NCI-H345 (cell line): ENCODE measurements around the gene PLEKHH2.

ENCODE experiments used
- DNase-seq: peaks from one replicate; lab custom pipeline; 2025; lab: John Stamatoyannopoulos, UW

PLEKHH2 gene

DNA sequence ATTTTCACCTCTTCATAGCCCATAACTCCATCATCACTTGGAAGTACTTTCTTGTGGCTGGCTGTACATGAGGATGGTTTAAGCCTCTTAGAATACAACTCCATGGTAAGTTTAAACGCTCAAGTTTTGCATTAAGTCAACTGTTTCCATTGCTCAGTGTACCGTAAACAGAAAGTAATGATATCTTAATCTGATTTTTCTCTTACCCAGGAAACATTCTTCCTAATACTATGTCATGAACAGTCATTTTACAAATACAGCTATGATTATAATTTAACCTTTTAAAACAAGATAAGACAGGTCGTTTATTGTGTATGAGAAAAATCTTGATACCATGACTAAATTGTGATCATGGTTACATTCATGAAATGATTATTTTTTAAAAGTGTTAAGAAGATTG is 125.2 kb downstream of the PLEKHH2 start:
- no peak for DNase-seq

DNA sequence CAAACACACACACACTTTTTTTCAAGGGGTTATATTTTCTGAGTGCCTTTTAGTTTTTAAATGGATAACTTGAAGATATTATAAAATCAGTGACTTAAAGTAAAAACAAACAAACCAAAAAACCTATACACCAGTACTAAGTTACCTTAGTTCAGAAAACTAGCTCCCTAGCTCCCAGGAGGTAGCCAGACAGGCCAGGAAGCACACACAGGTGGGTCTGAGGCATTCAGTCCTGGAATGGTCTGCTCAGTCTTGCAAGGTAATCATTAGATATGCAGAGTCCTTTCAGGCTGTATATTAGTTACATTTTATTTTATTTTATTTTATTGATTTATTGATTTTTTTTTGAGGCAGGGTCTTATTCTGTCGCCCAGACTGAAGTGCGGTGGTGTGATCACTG is 126.0 kb downstream of the PLEKHH2 start:
- no peak for DNase-seq

DNA sequence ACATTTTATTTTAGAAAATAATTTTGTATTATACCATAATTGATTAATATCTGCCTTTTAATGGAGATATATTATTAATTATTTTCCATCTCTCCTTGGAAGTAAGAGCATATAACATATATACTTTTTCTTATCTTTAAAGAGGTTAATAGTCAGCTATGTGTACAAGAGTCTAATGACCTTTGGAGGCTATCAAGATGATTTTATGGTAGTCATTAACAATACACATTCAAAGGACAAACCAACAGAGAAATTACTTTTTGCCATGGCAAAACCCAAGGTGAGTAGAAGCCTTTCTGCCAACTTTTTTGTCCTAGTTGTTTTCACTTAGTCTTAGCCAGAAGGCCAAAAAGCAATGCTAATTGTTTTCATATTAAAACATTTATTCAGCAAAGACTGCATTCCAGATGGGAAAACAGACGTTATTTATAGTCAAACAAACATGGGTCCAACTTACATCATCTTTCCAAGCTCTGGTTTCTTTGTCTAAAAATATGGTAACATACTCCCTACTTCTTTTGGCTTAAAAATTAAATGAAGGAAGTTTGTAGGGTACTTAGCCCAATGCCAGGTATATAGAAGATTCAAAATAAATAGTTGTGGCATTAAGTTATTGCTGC is 127.1 kb downstream of the PLEKHH2 start:
- no peak for DNase-seq

DNA sequence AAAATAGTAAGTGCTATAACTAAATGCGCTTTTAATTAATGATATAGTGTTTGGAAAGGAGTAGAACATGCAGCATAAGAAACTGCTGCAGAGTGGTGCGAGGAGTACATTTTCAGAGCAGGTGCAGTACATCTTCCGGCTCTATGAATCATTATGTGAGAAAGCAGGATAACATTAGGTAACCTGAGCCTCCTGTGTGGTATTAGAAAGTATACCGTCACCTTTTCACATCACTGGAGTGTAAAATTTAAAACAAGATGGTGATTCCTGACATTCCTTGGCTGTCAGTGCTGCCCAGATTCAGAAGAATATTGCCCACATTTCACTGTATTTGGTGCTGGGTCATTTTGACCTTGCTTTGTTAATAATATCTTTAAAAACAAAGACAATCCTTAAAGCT is 128.9 kb downstream of the PLEKHH2 start:
- DNase-seq: no peak

DNA sequence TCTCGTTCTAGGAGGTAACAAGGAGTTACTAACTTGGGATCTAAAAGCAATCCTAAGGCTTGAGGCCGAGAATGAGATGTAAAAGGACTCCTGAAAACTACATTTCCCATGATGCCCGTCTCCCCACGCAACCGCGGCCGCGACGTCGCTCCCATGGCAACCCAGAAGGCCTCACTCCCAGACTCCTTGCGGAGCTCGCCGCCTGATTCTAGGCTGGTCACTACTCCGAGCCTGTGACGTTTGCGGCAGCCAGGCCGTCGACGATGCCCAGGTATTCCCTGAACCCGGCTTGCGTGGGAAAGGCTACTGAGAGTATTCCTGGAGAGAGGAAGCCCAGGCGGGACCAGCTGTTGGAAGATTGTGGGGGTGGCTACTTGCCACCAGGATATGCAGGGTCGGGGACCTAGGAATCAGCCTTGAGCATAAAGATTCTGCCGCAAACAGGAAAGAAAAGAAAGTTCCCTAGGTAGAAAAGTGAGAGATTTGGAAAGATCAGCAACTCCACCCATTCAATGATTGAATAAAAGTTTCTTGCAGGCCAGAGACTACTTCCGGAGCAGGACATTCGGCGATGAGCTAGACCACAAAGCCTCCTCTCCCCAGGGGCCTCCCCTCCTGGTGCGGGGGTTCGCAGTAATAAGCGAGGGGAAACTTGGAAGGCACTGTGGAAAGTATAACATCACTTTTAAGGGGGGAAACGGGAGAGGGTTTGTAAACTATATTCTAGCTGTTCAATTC is 137.0 kb downstream of the PLEKHH2 start, which contains the start of gene DYNC2LI1:
DYNC2LI1 (plus strand) TSS at position 164 of the 738 bp plus-strand sequence; CDS start at position 264, 100 bp downstream.
- DNase-seq: peak; percentile 91

DNA sequence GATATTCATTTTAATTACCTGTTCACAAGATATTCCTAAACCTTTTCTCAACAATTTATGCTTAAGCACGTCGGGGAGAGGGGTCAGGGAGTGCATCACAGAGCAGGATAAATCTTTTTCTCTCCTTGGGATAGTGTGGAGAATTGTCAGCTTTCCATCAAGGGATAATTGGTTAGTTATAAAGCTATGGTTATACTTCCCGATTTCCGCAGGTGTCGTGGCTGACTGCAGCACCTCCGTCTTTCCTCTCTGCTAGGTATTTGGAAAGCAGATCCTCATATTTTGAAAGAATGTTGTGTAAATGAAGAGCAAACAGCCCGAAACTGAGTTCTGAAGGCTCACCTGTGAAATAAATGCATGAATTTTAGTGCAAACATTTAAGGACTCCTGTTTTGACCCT is 137.6 kb downstream of the PLEKHH2 start:
- no peak for DNase-seq

DNA sequence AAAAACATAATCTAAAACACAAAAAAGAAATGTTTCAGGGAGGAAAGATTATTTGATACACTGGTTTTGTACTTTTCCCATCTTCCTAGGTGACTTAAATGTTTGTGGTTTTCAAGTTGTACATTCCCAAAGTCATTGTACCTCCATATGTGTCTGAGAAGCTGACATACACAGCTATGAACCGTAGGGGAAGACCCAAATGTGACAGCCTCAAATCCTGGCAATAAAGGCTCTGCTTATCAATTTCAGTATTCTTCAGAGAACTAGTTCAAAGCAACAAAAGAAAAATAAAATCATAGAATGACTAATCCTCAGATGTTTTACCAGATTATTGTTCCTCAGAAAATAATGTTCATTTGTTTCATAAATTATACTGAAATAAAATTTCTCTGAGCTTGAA is 139.3 kb downstream of the PLEKHH2 start:
- no peak for DNase-seq

DNA sequence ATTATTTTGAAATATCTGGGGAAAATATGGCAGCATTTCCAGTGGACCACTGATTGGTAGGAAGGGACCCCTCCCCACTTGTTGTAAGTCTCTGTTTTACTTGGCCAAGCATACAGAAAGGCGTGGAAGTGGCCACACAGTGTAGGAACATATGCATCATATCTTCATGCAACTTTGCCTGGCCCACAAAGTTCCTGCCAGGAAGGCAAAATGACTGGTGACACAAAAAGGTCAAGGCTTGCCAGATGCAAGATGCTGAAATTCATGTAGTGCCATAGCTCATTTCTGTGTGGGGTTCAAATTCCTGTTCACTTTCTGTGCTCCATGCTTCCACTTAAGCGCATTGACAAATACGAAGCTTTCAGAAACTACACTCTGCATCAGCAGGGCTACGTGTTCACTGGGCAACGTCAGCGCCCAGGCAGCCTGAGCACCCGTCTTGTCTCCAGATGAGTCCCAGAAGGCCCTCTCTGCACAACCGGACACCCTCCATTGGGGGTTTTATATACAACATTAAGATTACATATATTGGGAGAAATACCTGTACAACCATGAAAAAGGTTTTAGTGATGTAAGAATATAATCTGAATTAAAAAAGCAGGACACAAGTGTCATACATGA is 140.4 kb downstream of the PLEKHH2 start:
- no peak for DNase-seq

DNA sequence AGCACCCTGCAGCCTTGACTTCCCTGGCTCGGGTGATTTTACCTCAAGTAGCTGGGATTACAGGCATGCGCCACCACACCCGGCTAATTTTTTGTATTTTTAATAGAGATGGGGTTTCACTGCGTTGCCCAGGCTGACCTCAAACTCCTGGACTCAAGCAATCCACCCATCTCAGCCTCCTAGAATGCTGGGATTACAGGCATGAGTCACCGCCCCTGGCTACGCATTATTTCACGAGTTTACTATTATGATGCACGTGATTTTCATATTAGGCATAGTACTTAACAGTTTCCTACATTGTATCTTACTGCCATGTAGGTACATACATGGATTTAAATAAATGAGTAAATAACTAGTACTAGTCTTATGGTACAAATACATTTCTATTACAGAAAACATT is 141.2 kb downstream of the PLEKHH2 start:
- no peak for DNase-seq

DNA sequence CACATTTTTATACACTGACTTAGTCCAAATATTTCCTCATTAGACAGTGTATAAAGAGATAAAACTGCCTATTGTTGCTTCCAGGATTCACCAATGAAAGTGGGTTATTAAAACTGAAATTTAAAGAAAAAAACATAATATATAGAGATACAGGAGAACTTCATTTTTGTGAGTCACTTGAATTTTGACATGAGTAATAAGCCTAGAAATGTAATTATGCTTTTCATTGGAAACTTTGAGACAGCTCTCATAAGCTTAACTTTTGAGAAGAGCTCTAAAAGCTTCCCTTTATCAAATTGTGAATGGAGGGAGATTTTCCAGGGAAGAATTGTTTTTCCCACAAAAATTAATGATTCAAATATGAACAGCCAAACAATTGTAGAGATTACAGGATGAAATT is 150.8 kb downstream of the PLEKHH2 start:
- no peak for DNase-seq

DNA sequence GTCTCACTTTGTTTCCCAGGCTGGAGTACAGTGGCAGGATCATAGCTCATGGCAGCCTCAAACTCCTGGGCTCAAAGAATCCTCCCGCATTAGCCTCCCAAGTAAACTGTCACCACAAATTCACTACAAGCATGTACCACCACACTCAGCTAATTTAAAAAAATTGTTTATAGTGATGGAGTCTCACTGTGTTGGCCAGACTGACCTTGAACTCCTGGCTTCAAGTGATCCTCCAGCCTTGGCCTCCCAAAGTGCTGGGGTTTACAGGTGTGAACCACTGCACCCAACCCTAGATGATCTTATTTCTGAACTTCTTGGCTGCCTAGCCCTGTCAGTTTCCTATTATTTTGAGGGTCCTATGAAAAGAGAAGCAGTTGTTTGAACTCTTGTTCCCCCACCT is 151.6 kb downstream of the PLEKHH2 start:
- no peak for DNase-seq

DNA sequence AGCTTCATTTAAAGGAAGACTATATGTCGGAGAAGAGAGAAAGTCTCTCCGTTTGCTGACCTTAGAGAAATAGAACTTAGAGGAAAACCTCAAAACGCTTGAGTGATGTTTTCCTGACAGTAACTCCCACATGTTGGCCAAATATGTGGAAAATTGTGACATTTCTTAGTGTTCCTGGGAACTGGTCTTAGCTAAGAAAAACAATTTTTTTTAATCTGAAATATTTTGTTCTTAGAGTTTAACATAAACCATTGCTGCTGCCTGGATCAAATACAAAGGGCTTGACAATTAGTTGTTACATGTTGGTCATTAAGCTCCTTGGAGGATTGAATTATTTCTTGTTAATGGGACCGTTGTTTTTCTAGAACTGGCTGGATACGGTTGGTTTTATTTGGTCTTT is 153.1 kb downstream of the PLEKHH2 start:
- no peak for DNase-seq

DNA sequence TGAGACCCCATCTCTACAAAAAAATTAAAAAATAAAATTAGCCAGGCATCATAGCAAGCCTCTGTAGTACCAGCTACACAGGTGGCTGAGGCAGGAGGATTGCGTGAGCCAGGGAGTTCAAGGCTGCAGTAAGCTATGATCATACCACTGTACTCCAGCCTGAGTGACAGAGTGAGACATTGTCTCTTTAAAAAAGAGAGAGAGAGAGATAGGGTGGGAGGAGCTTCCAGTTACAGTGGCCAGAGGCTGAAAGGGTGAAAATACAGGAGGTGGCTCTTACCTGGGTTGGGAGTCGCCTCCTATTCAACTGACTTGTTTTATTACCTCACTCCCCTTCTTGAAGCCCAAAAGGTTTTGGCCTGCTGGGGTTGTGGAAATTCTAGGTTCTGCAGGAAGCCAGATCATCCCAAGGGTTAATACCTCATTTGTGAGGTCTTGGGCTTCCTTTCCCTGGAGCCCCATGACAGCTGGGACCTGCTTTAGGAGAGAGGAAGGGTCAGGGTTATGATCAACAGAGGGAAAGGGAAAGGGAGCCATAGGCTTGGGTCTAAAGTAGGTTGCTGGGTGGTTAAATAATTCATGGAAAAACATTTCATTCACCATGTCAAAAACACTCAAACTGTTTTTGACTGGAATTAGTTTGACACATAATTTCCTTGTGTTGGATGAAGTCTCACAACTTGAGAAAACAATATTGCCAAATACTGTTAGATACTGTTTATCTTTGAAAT is 154.1 kb downstream of the PLEKHH2 start:
- no peak for DNase-seq

DNA sequence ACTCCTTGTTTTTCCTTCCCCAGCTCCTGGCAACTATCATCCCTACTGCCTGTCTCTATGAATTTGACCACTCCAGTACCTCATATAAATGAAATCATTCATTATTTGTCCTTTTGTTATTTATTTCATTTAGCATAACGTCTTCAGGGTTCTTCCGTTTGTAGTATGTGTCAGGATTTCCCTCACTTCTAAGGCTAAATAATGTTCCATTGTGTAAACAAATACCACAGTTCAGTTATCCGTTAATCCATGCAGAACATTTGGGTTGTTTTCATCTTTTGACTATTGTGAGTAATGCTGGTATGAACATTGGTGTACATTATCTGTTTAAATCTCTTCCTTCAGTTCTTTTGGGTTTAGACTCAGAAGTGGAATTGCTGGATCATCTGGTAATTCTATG is 155.6 kb downstream of the PLEKHH2 start:
- no peak for DNase-seq

DNA sequence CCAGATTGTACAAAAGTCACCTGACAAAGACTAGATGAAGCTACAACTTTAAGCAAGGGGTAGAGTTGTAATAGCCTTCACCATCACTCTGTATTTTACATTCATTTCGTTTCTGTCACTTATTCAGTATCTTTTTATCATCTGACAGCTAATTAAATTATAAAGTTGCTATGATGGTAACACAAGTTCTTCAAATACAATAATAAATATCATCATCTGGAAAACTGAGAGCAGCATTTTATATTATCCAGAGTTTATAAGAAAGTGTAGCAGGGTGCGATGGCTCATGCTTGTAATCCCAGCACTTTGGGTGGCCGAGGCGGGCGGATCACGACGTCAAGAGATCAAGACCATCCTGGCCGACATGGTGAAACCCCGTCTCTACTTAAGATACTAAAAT is 157.9 kb downstream of the PLEKHH2 start:
- DNase-seq: no peak

DNA sequence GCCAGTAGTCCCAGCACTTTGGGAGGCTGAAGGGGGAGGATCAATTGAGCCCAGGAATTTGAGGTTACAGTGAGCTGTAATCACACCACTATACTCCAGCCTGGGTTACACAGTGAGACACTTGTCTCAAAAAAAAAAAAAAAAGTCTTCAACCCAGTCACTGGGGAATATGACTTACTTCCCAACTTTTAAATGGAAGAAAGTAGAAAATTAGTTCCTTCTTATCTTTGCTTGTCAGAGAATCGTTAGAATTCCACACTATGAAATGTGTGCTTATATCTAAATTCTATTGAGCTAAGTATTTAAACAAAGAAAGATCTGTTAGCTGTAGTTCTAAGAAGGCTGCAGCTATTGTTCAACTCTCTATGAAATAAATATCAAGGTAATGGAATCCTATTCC is 159.1 kb downstream of the PLEKHH2 start:
- DNase-seq: no peak

DNA sequence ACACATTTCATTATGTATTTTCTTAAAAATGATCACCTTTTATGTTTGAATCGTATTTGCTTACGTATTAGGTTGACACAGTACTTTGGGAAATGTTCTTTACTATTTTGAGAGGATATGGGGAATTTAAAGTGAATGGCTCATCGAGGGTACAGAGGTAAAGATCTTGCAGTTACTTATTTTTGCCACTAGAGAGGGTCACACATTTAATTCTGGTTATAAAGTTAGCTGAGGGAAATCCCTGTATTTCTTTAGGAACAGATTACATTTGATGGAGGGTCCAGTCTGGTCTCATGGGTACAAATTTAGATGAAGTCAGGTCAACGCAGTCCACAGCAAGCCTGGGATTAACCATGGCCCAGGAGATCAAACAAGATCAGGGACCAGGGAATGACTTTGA is 161.2 kb downstream of the PLEKHH2 start:
- no peak for DNase-seq

DNA sequence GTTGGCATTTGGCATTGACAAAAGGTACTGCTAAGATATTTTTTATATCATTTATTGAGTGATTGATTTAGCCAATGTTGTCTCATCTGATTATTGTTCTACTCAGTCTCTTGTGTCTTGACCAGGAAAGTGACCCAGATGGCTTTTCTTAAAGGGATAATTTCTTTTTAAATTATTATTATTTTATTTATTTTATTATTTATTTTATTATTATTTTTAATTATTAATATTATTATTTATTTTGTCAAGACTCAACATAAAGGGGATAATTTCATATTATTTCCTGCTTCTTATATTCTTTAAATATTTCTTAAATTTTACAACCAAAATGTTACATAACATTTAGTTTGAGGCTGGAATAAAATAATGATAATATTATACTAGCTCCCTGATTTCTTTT is 163.8 kb downstream of the PLEKHH2 start:
- no peak for DNase-seq

DNA sequence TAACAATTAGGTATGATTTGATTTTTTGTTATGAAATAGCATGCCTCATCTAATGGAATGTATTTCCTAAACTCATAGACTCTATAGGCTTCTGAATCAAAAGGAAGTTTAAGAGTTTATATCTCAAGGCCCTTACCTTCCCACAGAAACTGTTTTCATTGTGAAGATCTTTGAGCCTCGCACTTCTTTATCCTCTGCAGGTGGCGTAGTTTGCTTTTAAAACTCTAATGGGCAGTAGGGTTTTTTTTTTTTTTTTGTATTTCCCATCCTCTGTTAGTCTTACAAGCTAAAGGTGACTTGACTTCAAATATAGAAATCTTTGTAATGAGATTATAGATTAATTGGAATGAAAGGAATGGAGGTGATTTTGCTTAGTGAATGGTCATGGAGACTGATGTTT is 165.1 kb downstream of the PLEKHH2 start:
- no peak for DNase-seq

DNA sequence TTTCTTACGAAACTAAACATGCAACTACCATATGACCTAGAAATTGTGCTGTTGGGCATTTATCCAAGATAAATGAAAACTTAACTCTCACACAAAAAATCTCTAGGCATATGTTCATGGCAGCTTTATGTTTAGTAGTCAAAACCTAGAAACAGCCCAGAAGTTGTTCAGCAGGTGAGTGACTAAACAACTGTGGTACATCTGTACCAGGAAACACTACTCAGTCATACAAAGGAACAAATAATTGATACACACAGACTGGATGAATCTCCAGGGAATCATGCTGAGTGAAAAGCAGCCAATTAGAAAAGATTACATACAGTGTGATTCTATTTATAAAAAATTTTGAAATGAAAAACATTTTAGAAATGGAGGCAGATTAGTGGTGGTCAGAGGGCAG is 166.1 kb downstream of the PLEKHH2 start:
- no peak for DNase-seq

DNA sequence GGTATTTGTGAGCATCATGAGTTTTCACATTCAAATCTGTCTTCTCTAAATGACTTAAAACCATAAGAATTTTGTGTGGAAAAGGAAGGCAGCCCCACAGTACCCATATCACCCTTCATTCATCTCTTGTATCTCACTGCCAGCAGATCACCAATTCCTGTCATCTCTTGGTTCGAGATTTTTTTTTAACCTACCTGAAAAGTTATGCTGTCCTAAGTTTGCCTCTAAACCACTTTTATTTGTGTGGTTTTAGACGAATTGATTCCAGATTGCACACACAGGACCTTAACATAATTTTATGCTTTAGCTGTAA is 169.6 kb downstream of the PLEKHH2 start:
- no peak for DNase-seq

DNA sequence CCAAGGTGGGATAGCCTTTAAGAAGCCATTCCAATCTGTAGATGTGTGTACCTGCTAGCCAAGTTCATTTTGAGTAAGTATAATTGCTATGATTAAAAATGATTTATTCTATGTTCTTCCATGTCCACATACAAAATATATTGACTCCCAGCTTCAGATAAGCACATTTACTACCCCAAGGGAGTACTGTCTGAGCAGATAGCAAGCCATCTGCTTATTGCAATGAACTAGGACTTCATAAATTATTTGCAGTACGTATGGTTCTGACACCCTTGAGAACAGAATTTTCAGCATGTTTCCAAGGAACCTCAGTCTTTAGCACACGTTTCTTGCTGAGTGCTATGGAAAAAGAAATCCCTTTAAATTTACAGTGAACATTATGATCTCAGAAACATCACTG is 173.4 kb downstream of the PLEKHH2 start:
- no peak for DNase-seq

DNA sequence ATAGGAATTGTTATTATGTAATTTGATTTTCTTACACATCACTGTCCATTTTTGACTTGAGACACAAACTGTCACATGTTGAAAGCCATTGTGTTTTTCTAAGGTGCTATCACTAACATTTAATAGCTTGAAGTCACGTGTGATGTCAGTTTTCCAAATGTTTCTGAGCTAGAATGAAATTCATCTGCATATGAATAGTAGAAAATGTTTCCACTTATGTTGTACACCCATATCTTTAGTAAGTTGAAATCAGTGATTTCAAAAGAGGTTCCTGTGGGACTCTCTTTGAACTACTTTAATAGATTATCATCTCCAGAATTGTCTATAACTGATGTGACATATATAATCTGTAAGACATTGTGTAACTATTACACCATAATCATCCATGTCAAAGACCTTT is 173.8 kb downstream of the PLEKHH2 start:
- DNase-seq: no peak
